H9 (cell line): ENCODE data around the gene CNKSR1. TPM values are rescaled to one million over a fixed set of nuclear protein-coding genes. Genes with fewer than 3 reads are reported as not detected.
A peak's percentile ranks its signal among the peaks of the same experiment; 100 is the strongest.

Experiments
- DNase-seq: peaks from one replicate; pipeline ENCODE4 v3.0.0-alpha.2; 2017
- H2AFZ ChIP-seq: one replicate; pipeline ENCODE4 v1.6.1; 2013; ENCODE audit warnings: mild to moderate bottlenecking, low read length, control low read depth, moderate library complexity
- H2AK5ac ChIP-seq: 2 replicates; pipeline ENCODE4 v1.6.1; 2013; ENCODE audit warnings: low read length, control low read depth, mixed read lengths; ENCODE audit not compliant: insufficient read length
- H2BK120ac ChIP-seq: one replicate; pipeline ENCODE4 v1.6.1; 2013; ENCODE audit warnings: low read depth, mild to moderate bottlenecking, low read length, control low read depth, inconsistent platforms; ENCODE audit not compliant: poor library complexity, severe bottlenecking
- H2BK12ac ChIP-seq: 2 replicates; pipeline ENCODE4 v1.6.1; 2013; ENCODE audit warnings: low read length, control low read depth, mixed read lengths, low read depth; ENCODE audit not compliant: insufficient read length
- H2BK15ac ChIP-seq: 2 replicates; pipeline ENCODE4 v1.6.1; 2013; ENCODE audit warnings: low read depth, low read length, control low read depth
- H2BK20ac ChIP-seq: one replicate; pipeline ENCODE4 v1.6.1; 2013; ENCODE audit warnings: low read depth, mild to moderate bottlenecking, low read length, control low read depth, inconsistent platforms; ENCODE audit not compliant: poor library complexity, severe bottlenecking
- H2BK5ac ChIP-seq: 2 replicates; pipeline ENCODE4 v1.6.1; 2013; ENCODE audit warnings: low read length, control low read depth, mixed read lengths; ENCODE audit not compliant: insufficient read length
- H3K14ac ChIP-seq: 2 replicates; pipeline ENCODE4 v1.6.1; 2013; ENCODE audit warnings: low read length, control low read depth; ENCODE audit not compliant: insufficient read depth
- H3K18ac ChIP-seq: 2 replicates; pipeline ENCODE4 v1.6.1; 2013; ENCODE audit warnings: low read depth, mild to moderate bottlenecking, mixed read lengths, low read length, control low read depth; ENCODE audit not compliant: insufficient read length
- H3K23ac ChIP-seq: 2 replicates; pipeline ENCODE4 v1.6.1; 2013; ENCODE audit warnings: low read length, control low read depth, mixed read lengths, low read depth; ENCODE audit not compliant: insufficient read length
- H3K23me2 ChIP-seq: 2 replicates; pipeline ENCODE4 v1.6.1; 2013; ENCODE audit warnings: low read depth, mild to moderate bottlenecking, mixed read lengths, low read length, control low read depth; ENCODE audit not compliant: insufficient read length, poor library complexity, severe bottlenecking
- H3K27ac ChIP-seq: 2 replicates; pipeline ENCODE4 v1.5.1; 2013; ENCODE audit warnings: low read length, control low read depth, mixed read lengths, low read depth; ENCODE audit not compliant: insufficient read length
- H3K27me3 ChIP-seq: 2 replicates; pipeline ENCODE4 v1.6.1; 2013; ENCODE audit warnings: low read length, control low read depth, inconsistent platforms; ENCODE audit not compliant: insufficient read depth
- H3K4ac ChIP-seq: 2 replicates; pipeline ENCODE4 v1.6.1; 2013; ENCODE audit warnings: low read depth, mild to moderate bottlenecking, control low read depth, inconsistent platforms, low read length, moderate library complexity
- H3K4me1 ChIP-seq: 2 replicates; pipeline ENCODE4 v1.6.1; 2013; ENCODE audit warnings: low read length, control low read depth, inconsistent platforms; ENCODE audit not compliant: insufficient read depth
- H3K4me2 ChIP-seq: 2 replicates; pipeline ENCODE4 v1.6.1; 2013; ENCODE audit warnings: low read length, control low read depth, mixed read lengths; ENCODE audit not compliant: insufficient read length, insufficient read depth
- H3K56ac ChIP-seq: 2 replicates; pipeline ENCODE4 v1.6.1; 2013; ENCODE audit warnings: low read depth, mild to moderate bottlenecking, mixed read lengths, low read length, control low read depth; ENCODE audit not compliant: insufficient read length
- H3K79me1 ChIP-seq: 2 replicates; pipeline ENCODE4 v1.6.1; 2013; ENCODE audit warnings: low read depth, mild to moderate bottlenecking, moderate library complexity, low read length, control low read depth, inconsistent platforms; ENCODE audit not compliant: insufficient read depth, poor library complexity, severe bottlenecking
- H3K79me2 ChIP-seq: 2 replicates; pipeline ENCODE4 v1.6.1; 2013; ENCODE audit warnings: low read length, control low read depth, inconsistent platforms; ENCODE audit not compliant: insufficient read depth
- H3K9ac ChIP-seq: 2 replicates; pipeline ENCODE4 v1.6.1; 2013; ENCODE audit warnings: low read length, control low read depth, mixed read lengths; ENCODE audit not compliant: insufficient read length; ENCODE audit errors: extremely low read depth
- H3K9me3 ChIP-seq: one replicate; pipeline ENCODE4 v1.6.1; 2013; ENCODE audit warnings: low read depth, low read length, inconsistent platforms; ENCODE audit not compliant: control insufficient read depth
- H3T11ph ChIP-seq: one replicate; pipeline ENCODE4 v1.6.1; 2013; ENCODE audit warnings: mild to moderate bottlenecking, low read length, control low read depth, inconsistent platforms
- H4K20me1 ChIP-seq: one replicate; pipeline ENCODE4 v1.6.1; 2013; ENCODE audit not compliant: control insufficient read depth, insufficient read length, insufficient read depth
- H4K5ac ChIP-seq: 2 replicates; pipeline ENCODE4 v1.6.1; 2013; ENCODE audit warnings: low read depth, mild to moderate bottlenecking, mixed read lengths, low read length, control low read depth; ENCODE audit not compliant: insufficient read length
- H4K8ac ChIP-seq: replicated peaks from 2 replicates; pipeline ENCODE4 v1.6.1; 2013; ENCODE audit warnings: low read length, control low read depth, mixed read lengths, low read depth; ENCODE audit not compliant: insufficient read length
- H4K91ac ChIP-seq: 2 replicates; pipeline ENCODE4 v1.6.1; 2013; ENCODE audit warnings: low read depth, mild to moderate bottlenecking, moderate library complexity, mixed read lengths, low read length, control low read depth; ENCODE audit not compliant: insufficient read length
- H3K27ac Mint-ChIP-seq, 3 experiments: 2 replicates in 2 of 3; 3 replicates in 1 of 3; pipeline ENCODE4 v1.8.0; 2020 to 2021; ENCODE audit warnings: mixed read lengths in 3 of 3, mild to moderate bottlenecking in 1 of 3, moderate library complexity in 1 of 3
- H3K27me3 Mint-ChIP-seq: 2 replicates; pipeline ENCODE4 v1.8.0; 2021; ENCODE audit warnings: low read depth, mild to moderate bottlenecking, moderate library complexity, mixed read lengths
- H3K36me3 Mint-ChIP-seq, 3 experiments: 2 replicates in 2 of 3; 3 replicates in 1 of 3; pipeline ENCODE4 v1.8.0; 2020 to 2021; ENCODE audit warnings: low read depth in 3 of 3, mixed read lengths in 3 of 3; ENCODE audit not compliant: insufficient read depth in 1 of 3
- H3K4me1 Mint-ChIP-seq, 2 experiments: 2 replicates each; pipeline ENCODE4 v1.8.0; 2020; ENCODE audit warnings: mixed read lengths in 2 of 2
- H3K4me3 Mint-ChIP-seq, 2 experiments: 2 replicates in 1 of 2; 3 replicates in 1 of 2; pipeline ENCODE4 v1.8.0; 2020 to 2021; ENCODE audit warnings: mild to moderate bottlenecking in 2 of 2, mixed read lengths in 2 of 2, moderate library complexity in 1 of 2
- H3K9me3 Mint-ChIP-seq, 2 experiments: 2 replicates in 1 of 2; 3 replicates in 1 of 2; pipeline ENCODE4 v1.8.0; 2020; ENCODE audit warnings: mild to moderate bottlenecking in 2 of 2, mixed read lengths in 2 of 2, moderate library complexity in 1 of 2
- CTCF ChIP-seq: fragments of 200-600 bp; sonication (generic); conservative IDR thresholded peaks from 3 replicates; pipeline ENCODE4 v1.8.0; 2021; ENCODE audit warnings: antibody characterized with exemption, mild to moderate bottlenecking
- WGBS: extraction: QIAGEN DNeasy Blood & Tissue Kit; methylation state at CpG from one replicate; pipeline ENCODE4 v1.1.7; 2013; ENCODE audit warnings: missing lambda C conversion rate, low lambda C conversion rate, mixed read lengths; ENCODE audit not compliant: insufficient read length; ENCODE audit errors: extremely low coverage; 5-methylcytosine and 5-hydroxymethylcytosine counted together
- total RNA-seq: library from RNA; stranded (reverse); gene quantifications from 2 replicates; pipeline ENCODE4 v1.2.1, GENCODE V29; 2021

The CNKSR1 gene
- total RNA-seq, 1 experiment from 2014 or later, result 26.3 TPM

GRCh38 chr1:26154750-26155149, 22.5 kb upstream of the CNKSR1 start:
- no peak overlapping the region for H4K91ac ChIP-seq
- no peaks in the 10 kb centered on the region for H3K9me3 ChIP-seq
- H4K20me1 ChIP-seq, result no peaks in the 10 kb centered on the region
- H3K79me1 ChIP-seq, result no peaks in the 10 kb centered on the region
- peaks cover 31% of the 10 kb centered on the region; the same call in 1 of the 2 replicates for H3K27me3 ChIP-seq
- H3K79me2 ChIP-seq, result no peaks in the 10 kb centered on the region
- peaks cover 13% of the 10 kb centered on the region for H3K23me2 ChIP-seq
- H3K56ac ChIP-seq, result no peak overlapping the region
- H2BK15ac ChIP-seq, result no peak overlapping the region
- peak overlapping the region; percentile 13 to 75; a peak in 4 of 5 replicates for H3K4me3 Mint-ChIP-seq
- H2AK5ac ChIP-seq, result no peak overlapping the region
- DNase-seq, result no peak
- no peak overlapping the region for H3K14ac ChIP-seq
- no peak overlapping the region for H2BK12ac ChIP-seq
- H3K9me3 Mint-ChIP-seq, result no peaks in the 10 kb centered on the region
- no peak overlapping the region for H2BK20ac ChIP-seq
- H3K4me2 ChIP-seq, result peak overlapping the region; percentile 56
- H3K18ac ChIP-seq, result no peak overlapping the region
- H2AFZ ChIP-seq, result no peak overlapping the region
- peaks cover 39 to 52% of the 10 kb centered on the region in 2 experiments for H3K4me1 Mint-ChIP-seq
- H4K5ac ChIP-seq, result no peak overlapping the region
- no peak overlapping the region for H3K9ac ChIP-seq
- no CpG with 5 or more reads among the region's 9 CpGs for WGBS
- H3K27me3 Mint-ChIP-seq, result peaks cover 100% of the 10 kb centered on the region
- H3T11ph ChIP-seq, result no peak overlapping the region
- no peak for TF ChIP-seq CTCF
- H2BK5ac ChIP-seq, result no peak overlapping the region
- H2BK120ac ChIP-seq, result no peak overlapping the region
- no peak overlapping the region for H4K8ac ChIP-seq
- no peak overlapping the region for H3K4ac ChIP-seq
- no peak overlapping the region for H3K23ac ChIP-seq
- H3K4me1 ChIP-seq, result peaks cover 13% of the 10 kb centered on the region; the same call in 1 of the 2 replicates
- H3K36me3 Mint-ChIP-seq, result no peaks in the 10 kb centered on the region
- no peak overlapping the region for H3K27ac Mint-ChIP-seq
- H3K27ac ChIP-seq, result no peak overlapping the region
